ENCODE data around the gene PIGR. TPM values are rescaled to one million over a fixed set of nuclear protein-coding genes. Genes with fewer than 3 reads are reported as not detected.

Gene PIGR
- total and polyA plus RNA-seq, 9 of the 15 experiments (the other 6 are each of a cell fraction or from before 2014, with no cell fraction given), result 0.01 to 1.5 (median 0.03) TPM; not detected in 4

- ATAC-seq (no peak), DNase-seq (ENCODE audit: extremely low read depth in 1 of 4, low spot score in 3 of 4) (no peak), FAIRE-seq (no peak)
- no peak overlapping the region for H3K4me2 ChIP-seq (ENCODE audit: insufficient read depth, low read length)
- BruUV-seq (replicated peaks), result no TSS peak
- no peaks in the 10 kb centered on the region for H3K9me3 ChIP-seq (replicated peaks; ENCODE audit: control insufficient read depth, insufficient read depth, low read depth, low read length)
- H3K27me3 ChIP-seq (ENCODE audit: control insufficient read depth in 2 of 2, insufficient read depth in 2 of 2, low read length in 2 of 2), result peaks cover 3 to 4% of the 10 kb centered on the region in 2 experiments; a peak in 2 of 5 replicates
- peak overlapping the region; percentile 25; the same call in 1 of the 2 replicates for H2AFZ ChIP-seq (ENCODE audit: low read depth, low read length)
- 19% methylated on average over 3 of the region's 3 CpGs for WGBS (ENCODE audit: insufficient coverage, low coverage, missing lambda C conversion rate)
- POLR2A ChIA-PET, result interaction anchor here (0.6 to 2.2 kb wide), 7 partner anchors 8 to 219 kb away, joined by 3 to 9 read pairs (median 3); no protein-coding TSS in a partner anchor
- H3K9ac ChIP-seq (ENCODE audit: insufficient read depth in 1 of 2, low read depth in 2 of 2, low read length in 2 of 2), result no peak overlapping the region; a peak in 1 of 4 replicates
- H3K9me1 ChIP-seq (ENCODE audit: control insufficient read depth, insufficient read depth, low read length), result no peaks in the 10 kb centered on the region
- in situ Hi-C loops (cut with MboI) (no loop called here), intact Hi-C loops (cut with micrococcal nuclease) (no loop called here)
- no peaks in the 10 kb centered on the region for H3K36me3 ChIP-seq (ENCODE audit: control insufficient read depth, insufficient read depth, low read length)
- H3K79me2 ChIP-seq (ENCODE audit: control insufficient read depth, insufficient read depth, low read length), result no peaks in the 10 kb centered on the region
- H3K4me3 ChIP-seq, result no peak overlapping the region
- H3K4me1 ChIP-seq (replicated peaks in 1 of 2; ENCODE audit: control insufficient read depth in 2 of 2, insufficient read depth in 2 of 2, low read length in 2 of 2), result peaks cover 10 to 17% of the 10 kb centered on the region in 2 experiments
- no peak overlapping the region for H3K27ac ChIP-seq (ENCODE audit: extremely low read depth, low read depth, low read length)
- no peaks in the 10 kb centered on the region for H4K20me1 ChIP-seq (replicated peaks; ENCODE audit: control insufficient read depth, insufficient read depth, low read length)
- CTCF ChIA-PET (ENCODE audit: low intra/inter-chr PET ratio), result no interaction called here
- TF ChIP-seq ZNF318 (IDR thresholded peaks at IDR 0.05; ENCODE audit: borderline replicate concordance in 1 of 2, low read depth in 1 of 2), result no peak
- TF ChIP-seq CBFA2T3 (IDR thresholded peaks at IDR 0.05), result no peak
- no peak for TF ChIP-seq ZNF75A (CRISPR knock-in tag; IDR thresholded peaks at IDR 0.05)
- no peak for TF ChIP-seq SAFB2 (IDR thresholded peaks at IDR 0.05; ENCODE audit: borderline replicate concordance, low read depth, low read length, severe bottlenecking)
- no peak for TF ChIP-seq JUND (IDR thresholded peaks at IDR 0.05; ENCODE audit: borderline replicate concordance, low read depth, low read length)
- TF ChIP-seq JUND (tag; IDR thresholded peaks at IDR 0.05; ENCODE audit: borderline replicate concordance, low read depth, low read length), result no peak
- no peak for TF ChIP-seq ZNF436 (CRISPR knock-in tag; IDR thresholded peaks at IDR 0.05)
- TF ChIP-seq RBM34 (IDR thresholded peaks at IDR 0.05; ENCODE audit: borderline replicate concordance, insufficient read depth, low read length), result no peak
- TF ChIP-seq RAD51 (IDR thresholded peaks at IDR 0.05; ENCODE audit: borderline replicate concordance, low read depth), result no peak
- no peak for TF ChIP-seq ZKSCAN1 (IDR thresholded peaks at IDR 0.05; ENCODE audit: low read depth, low read length)
- TF ChIP-seq HDAC3 (IDR thresholded peaks at IDR 0.05; ENCODE audit: borderline replicate concordance, partially characterized antibody), result no peak
- no peak for TF ChIP-seq ZNF766 (CRISPR knock-in tag; conservative IDR thresholded peaks at IDR 0.05)
- no peak for TF ChIP-seq FOXK1 (CRISPR knock-in tag; IDR thresholded peaks at IDR 0.05; ENCODE audit: borderline replicate concordance)
- no peak for TF ChIP-seq LCOR (CRISPR knock-in tag; IDR thresholded peaks at IDR 0.05)
- no peak for TF ChIP-seq PHF20 (IDR thresholded peaks at IDR 0.05; ENCODE audit: partially characterized antibody)
- no peak for TF ChIP-seq SRF (CRISPR knock-in tag; IDR thresholded peaks at IDR 0.05)
Observed at GRCh38 chr1:206947255-206947654, 989 bp upstream of the PIGR start.
